Uterus (tissue), 2 donors: ENCODE measurements around the gene TMEM114.

Experiments
- POLR2A ChIP-seq, 2 donors: fragments of 450-650 bp; IDR thresholded peaks; one replicate each; pipeline ENCODE4 v1.6.1; 2016; ENCODE audit warnings: antibody characterized with exemption in 2 of 2, mild to moderate bottlenecking in 1 of 2, moderate library complexity in 1 of 2
- TF ChIP-seq, protein P1 (sequence below), 4 experiments: fragments of 200-600 bp in 2 of 4; fragments of 450-650 bp in 2 of 4; sonication (generic) in 2 of 4; IDR thresholded peaks; one replicate each; pipeline ENCODE4 v1.5.1; 2016 to 2019; ENCODE audit warnings: antibody characterized with exemption in 4 of 4, mild to moderate bottlenecking in 2 of 4, moderate library complexity in 1 of 4

DNA sequence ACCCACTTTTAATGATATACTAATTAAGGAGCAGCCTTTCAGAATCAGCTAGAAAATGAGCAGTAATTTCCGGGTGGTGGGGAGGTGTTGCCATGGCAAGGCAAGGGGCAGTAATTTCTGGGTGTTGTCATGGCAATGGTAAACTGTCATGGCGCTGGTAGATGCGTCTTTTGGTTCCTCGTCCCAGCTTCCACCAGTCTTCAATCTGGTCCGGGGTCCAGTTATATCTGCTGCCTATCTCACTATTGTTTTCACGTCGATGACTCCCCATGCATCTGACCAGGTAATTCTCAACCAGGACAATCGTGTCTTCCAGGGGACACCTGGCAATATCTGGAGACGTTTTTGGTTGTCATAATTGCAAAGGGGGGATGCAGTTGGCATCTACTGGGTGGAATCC lies 34.9 kb downstream of the TMEM114 start:
- TF ChIP-seq, protein P1, sequence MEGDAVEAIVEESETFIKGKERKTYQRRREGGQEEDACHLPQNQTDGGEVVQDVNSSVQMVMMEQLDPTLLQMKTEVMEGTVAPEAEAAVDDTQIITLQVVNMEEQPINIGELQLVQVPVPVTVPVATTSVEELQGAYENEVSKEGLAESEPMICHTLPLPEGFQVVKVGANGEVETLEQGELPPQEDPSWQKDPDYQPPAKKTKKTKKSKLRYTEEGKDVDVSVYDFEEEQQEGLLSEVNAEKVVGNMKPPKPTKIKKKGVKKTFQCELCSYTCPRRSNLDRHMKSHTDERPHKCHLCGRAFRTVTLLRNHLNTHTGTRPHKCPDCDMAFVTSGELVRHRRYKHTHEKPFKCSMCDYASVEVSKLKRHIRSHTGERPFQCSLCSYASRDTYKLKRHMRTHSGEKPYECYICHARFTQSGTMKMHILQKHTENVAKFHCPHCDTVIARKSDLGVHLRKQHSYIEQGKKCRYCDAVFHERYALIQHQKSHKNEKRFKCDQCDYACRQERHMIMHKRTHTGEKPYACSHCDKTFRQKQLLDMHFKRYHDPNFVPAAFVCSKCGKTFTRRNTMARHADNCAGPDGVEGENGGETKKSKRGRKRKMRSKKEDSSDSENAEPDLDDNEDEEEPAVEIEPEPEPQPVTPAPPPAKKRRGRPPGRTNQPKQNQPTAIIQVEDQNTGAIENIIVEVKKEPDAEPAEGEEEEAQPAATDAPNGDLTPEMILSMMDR (IDR thresholded peaks at IDR 0.05), result no peak
- TF ChIP-seq POLR2A (IDR thresholded peaks at IDR 0.05), result no peak
